ENCODE measurements around the gene SCAMP1.

GRCh38 chr5:78377718-78378105, 17.3 kb downstream of the SCAMP1 start:
- no peak for TF ChIP-seq CTCF (IDR thresholded peaks at IDR 0.05)
- TF ChIP-seq POLR2AphosphoS5 (IDR thresholded peaks at IDR 0.05; ENCODE audit: insufficient read depth in 1 of 2, low read depth in 1 of 2): no peak
